Activated naive CD4-positive, alpha-beta T cell treated with Interleukin-2 at 50 U/mL for 16 hours (primary cell): ENCODE measurements around the gene MAST2.

ENCODE experiments used
- DNase-seq: peaks from one replicate; pipeline ENCODE4 v3.0.0-alpha.2; 2020

The MAST2 gene

DNA sequence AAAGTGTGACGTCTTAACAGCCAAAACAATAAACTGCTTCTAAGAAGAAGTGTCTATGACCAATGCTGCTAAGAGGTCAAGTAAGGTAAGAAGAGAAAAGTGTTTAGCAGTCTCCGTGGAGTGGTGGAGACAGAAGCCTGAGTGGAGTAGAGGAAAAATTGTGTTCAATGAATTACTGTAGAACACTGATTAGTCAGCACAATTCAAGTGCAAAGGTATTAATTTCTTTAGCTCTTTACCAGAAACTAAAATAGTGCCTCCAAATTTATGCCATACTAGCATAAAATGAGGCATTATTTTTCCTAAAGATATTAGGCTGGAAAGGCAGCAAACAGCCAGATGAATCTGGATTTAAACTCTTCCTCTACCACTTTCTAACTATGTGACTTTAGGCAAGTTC is 272.9 kb downstream of the MAST2 start:
- no peak for DNase-seq

DNA sequence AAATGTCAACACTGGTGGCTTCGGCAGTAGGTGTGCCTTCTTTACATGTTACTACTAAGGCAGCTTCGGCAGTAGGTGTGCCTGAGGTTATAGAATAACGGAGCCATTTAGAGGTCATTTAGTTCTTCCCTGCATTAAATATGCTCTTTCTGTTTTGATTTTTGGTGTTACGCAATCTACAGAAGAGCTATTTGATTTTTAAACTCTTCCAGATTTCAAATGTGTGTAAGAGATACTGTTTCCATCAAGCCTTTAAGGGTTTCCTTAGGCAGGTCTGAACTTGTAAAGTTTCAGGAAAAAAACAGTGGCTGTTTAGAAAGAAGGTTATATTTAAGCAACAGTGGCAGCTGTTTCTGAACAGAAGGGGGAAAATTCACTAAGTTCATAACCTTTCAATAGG is 274.2 kb downstream of the MAST2 start:
- DNase-seq: no peak

DNA sequence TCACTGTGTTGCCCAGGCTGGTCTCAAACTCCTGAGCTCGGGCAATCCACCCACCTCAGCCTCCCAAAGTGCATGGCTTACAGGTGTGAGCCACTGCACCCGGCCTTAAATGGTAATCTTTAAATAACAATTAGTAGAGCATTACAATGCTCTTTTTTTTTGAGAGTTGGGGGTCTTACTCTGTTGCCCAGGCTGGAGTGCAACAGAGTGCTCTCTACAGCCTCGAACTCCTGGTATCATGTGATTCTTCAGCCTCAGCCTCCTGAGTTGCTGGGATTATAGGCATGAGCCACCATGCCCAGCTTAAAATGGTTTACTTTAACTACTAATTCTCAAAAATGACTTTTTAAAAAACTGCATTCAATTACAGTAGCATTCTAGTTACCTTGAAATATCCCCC is 276.8 kb downstream of the MAST2 start:
- DNase-seq: no peak

DNA sequence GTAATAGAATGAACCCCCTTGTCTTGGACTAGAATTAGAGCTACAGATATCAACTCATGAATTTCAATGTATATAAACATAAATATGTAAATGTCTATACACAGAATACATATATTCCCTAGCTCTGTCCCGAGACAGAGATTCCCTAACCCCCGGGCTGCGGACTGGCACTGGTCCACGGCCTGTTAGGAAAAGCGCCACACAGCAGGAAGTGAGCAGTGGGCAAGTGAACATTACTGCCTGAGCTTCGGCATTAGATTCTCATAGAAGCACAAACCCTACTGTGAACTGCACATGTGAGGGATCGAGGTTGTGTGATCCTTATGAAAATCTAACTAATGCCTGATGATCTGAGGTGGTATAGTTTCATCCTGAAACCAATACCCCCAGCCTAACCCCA is 277.8 kb downstream of the MAST2 start:
- DNase-seq: no peak

DNA sequence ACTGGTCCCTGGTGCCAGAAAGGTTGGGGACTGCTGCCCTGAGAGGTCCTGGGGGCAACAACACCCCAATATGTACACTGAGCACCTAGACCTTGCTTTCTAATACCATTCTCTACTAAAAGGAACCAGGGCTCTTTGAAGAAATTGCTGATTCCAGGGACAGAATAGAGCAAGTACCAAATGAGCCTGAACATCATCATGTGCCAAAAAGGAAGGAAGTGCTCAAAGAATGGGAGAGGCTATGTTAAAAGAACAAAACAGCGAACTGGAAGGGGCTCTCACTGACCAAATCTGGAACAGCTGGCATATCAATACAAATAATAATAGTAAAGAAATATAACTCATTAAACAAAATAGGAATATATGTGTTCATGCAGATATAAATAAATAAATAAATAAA is 278.2 kb downstream of the MAST2 start:
- no peak for DNase-seq

DNA sequence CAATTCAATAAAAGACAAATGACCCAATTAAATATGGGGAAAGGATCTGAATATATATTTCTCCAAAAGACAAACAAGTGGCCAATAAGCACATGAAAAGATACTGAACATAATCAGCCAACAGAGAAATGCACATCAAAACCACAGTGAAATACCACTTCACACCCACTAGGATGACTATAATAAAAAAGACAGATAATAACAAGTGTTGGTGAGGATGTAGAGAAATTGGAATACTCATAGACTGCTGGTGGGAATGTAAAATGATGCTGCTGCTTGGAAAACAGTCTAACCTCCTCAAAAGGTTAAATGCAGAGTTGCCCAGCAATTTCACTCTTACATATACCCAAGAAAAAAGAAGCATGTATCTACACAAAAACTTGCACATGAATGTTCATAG is 280.2 kb downstream of the MAST2 start:
- no peak for DNase-seq

DNA sequence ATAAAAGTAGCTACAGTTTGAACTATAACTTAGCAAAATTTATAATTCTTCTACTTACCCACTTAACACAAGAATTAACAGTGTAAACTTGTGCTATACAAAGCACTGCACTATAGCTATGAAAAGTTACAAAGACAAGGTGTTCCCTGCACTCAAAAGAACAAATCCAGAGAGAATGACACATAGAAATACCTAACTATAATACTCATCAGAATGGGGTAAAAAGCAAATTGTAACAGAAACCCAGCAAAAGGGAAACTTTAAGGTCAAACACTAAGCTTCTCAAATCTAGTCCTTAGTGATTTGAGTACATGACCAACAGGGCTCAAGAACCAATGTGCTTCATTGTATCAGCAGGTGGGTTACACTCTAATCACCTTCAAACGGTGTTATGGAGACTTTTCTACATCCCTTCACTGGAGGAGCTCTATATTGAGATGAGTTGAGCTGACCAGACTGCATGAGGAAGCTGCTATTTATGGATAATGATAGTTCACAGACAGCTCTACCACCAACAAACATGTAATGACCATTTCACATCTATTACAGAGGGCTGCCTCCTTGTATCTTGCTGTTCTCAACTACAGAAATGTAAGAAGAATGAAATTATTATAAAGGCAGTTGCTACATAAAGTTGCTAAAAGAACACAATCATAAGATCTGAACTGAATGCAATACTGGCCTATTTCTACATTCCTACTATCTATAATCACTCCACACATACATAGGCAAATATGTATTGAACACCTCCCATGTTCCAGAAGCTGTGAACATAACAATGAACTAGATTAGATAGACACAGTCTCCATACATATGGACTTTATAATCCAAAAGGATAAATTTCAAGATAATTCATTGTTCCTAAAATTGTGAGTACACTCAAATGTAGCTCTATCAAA is 281.4 kb downstream of the MAST2 start:
- no peak for DNase-seq
